ENCODE measurements around the gene PARP1.
A peak's percentile ranks its signal among the peaks of the same experiment; 100 is the strongest.
"Not testable (repeated sequence)": the region's sequence is repeated elsewhere in the genome, so short reads cannot be mapped to it uniquely, and the experiment has no call there.

Gene PARP1

GRCh38 chr1:226407497-226408284 is at the start of gene PARP1:
PARP1 (minus strand) TSS chr1:226408093; CDS start chr1:226407929, 164 bp downstream.
- DNase-seq (ENCODE audit: low read depth, low spot score) = peak; percentile 62

DNA sequence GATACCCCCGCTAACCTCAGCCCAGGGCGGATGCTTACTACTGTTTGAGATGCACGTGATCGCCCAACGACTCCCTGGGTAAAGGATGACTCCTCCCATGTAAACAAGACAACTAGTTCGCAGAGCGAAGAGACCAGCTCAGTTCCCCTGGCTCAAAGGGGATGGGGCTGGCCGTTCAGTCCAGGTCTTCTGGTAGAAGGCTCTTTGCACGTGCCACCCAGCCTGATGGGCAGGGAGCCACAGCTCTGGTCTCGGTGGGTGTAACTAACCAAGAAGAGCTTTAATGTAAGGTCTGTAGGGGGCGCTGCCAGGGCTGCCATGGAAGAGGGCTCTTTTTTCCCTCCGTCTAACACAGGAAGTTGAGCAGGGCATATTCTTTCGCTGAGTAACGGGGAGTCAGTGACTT is 49.4 kb upstream of the PARP1 start:
- DNase-seq (ENCODE audit: low read depth, low spot score) = no peak

DNA sequence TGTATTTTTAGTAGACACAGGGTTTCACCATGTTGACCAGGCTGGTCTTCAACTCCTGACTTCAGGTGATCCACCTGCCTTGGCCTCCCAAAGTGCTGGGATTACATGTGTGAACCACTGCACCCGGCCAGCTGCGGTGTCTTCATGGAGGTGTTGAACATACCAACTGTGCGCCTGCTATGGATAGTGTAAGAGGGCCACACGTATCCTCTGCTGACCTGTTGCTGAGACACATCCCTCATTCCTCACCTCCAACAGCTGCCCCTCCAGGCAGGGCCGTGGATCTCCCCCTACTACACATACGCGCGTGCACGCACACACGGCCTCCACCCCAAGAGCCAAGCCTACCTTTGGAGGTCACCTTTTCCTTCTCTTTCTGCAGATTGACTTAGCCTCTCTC is 48.0 kb upstream of the PARP1 start:
- no peak for DNase-seq (ENCODE audit: low read depth, low spot score)

DNA sequence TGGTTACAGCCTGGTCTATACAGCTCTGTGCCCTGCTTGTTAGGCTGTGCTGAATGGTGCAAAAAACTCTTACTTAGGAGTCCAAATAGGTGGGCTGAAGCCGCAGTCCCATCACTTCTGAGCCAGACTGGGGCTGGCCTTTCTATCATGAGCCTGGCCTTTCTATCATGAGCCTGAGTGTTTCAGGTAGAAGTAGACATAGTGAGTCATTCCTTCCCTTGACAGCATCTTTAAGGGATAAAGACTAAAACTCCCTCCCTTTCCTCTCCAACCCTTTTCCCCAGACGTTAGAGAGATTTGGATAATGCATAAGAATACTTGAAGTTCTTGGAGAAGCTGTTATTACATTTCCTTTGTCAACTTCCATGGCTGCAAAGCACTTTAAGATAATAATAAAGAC is 46.5 kb upstream of the PARP1 start:
- DNase-seq (ENCODE audit: low read depth, low spot score) = no peak

GRCh38 chr1:226453015-226453704 is 45.3 kb upstream of the PARP1 start:
- no peak for DNase-seq (ENCODE audit: low read depth, low spot score)

GRCh38 chr1:226450688-226451087 is 42.8 kb upstream of the PARP1 start:
- DNase-seq (ENCODE audit: low read depth, low spot score) = no peak

DNA sequence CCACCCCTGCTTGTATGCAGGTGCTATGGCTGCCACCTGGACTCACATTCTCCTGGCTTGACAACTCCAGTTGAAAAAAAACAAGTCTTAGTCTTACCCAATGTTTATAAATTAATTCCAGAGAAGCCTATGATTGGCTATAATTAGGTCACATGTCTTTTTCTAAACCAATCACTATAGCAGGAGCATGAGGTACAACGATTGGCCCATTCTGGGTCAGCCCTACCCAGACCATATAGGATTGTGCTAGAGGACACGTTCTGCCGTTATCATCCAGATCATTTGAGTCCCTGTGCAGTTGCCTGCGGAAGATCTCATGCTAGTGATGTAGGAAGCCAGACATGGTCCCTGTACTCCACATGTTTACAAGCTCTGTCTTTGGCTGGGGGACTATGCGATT is 41.9 kb upstream of the PARP1 start:
- DNase-seq (ENCODE audit: low read depth, low spot score) = no peak

DNA sequence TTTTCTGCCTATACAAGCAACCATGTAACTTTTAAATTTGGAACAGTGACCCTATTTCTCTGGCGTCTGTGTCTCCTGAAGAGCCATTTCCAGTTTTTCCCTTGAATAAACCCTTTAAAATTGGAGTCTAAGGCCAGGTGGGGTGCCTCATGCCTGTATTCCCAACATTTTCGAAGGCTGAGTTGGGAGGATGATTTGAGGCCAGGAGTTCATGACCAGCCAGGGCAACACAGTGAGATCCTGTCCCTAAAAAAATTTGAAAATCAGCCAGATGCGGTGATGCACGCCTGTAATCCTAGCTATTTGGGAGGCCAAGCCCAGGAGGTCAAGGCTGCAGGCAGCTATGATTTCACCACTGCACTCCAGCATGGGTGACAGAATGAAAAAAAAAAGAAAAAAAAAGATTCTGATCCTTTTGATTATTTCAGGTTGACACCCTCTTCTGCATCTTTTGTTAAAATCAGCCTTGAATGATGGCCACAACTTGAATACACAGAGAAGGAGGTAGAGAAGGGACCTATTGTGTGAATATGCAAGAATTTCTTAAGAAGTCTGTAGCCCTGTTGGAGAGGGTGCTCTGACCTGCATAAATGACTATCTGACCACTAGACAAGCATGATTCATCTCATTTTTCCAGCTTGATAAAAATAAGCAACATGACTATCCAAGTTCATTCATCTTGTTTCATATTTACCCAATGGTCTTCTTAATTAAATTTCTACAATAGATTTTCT is 40.2 kb upstream of the PARP1 start:
- no peak for DNase-seq (ENCODE audit: low read depth, low spot score)

- DNase-seq (ENCODE audit: low read depth, low spot score) = no peak
These were observed 38.2 kb upstream of the PARP1 start for GRCh38 chr1:226446094-226446493.

DNA sequence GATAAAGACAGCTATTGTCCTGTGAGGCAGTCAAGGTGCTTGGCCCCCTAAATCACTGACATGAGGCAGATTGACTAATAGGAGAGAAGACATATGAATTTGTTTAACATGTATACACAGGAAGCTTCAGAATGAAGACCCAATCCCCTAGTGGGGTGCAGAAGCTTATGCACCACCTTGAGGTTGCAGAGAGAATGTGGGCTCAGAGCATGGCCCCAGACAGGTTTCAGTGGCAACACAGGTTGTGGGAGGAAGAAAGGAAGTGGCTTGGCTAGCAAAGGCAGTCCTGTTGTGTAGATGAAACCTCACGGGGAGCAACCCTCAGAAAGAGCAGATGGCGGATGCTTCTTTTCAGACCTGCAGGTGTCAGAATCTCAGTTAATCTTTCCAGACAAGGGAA is 37.0 kb upstream of the PARP1 start:
- DNase-seq (ENCODE audit: low read depth, low spot score) = no peak

DNA sequence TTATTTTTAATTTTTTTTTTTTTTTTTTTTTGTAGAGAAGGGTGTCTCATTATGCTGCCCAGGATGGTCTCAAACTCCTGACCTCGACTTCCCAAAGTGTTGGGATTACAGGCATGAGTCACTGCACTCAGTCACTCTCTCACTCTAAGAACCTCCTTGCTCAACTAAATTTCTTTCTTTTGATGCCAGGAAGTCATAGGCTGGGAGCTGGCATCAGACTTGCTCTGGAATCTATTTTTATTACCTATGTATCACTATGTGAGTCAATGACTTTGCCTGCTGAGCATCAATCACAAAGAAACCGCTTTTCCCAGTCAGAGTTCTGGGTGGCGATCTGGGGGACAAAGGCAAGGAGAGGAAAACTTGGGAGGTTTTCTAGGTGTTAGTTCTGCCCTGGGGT is 35.5 kb upstream of the PARP1 start:
- no peak for DNase-seq (ENCODE audit: low read depth, low spot score)

- no peak for DNase-seq (ENCODE audit: low read depth, low spot score)
These were observed 35.1 kb upstream of the PARP1 start for GRCh38 chr1:226443033-226443432.

DNA sequence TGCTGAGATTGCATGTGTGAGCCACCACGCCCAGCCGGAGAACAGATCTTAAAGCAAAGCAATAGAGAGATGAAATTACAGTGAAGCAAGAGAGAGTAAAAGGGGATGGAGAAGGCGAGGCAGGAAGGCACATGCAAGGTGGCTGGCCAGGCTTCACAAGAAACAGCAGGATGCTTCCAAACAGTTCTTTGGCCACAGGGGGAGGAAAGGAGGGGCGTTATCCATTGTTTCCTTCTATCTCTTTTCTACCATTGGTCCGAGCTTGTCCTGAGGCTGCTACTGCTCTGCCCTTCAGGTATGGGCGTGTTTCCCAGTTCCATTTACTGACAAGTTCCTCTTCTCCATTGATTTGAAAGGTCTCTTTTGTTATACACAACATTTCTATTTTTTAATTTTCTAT is 33.7 kb upstream of the PARP1 start:
- DNase-seq (ENCODE audit: low read depth, low spot score) = no peak

- DNase-seq (ENCODE audit: low read depth, low spot score) = no peak
These were observed 32.6 kb upstream of the PARP1 start for GRCh38 chr1:226440512-226440911.

GRCh38 chr1:226438007-226438406 is 30.1 kb upstream of the PARP1 start:
- DNase-seq (ENCODE audit: low read depth, low spot score) = no peak

DNA sequence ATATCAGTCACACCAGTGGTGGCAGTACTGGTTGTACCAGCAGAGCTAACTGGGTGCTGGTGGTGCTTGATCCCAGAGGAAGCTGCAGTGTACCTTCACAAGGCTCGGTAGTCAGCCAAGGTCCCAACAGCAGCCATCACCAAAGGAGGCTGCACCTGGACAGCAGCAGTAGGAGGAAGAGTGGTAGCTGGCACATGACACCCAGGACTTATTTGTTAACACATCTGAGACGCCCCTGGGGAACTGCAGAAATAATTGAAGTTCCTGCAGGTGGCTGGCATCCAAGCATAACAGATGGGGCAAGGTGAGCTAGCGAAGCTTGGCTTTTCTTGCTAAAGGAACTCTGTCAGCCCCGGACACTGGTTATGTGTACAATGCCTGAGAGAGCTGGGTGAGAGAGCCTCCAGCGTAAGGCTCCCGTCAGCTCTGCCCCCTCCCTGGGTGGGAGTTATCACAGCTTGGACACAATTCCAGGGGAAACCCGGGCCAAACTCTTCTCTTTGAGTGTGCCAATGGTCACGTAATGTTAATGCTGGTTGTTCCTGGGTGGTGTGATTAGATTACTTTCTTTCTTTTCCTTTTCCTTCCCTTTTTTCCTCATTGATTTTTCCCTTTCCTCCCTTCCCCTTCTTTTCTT is 29.1 kb upstream of the PARP1 start:
- DNase-seq (ENCODE audit: low read depth, low spot score) = no peak

DNA sequence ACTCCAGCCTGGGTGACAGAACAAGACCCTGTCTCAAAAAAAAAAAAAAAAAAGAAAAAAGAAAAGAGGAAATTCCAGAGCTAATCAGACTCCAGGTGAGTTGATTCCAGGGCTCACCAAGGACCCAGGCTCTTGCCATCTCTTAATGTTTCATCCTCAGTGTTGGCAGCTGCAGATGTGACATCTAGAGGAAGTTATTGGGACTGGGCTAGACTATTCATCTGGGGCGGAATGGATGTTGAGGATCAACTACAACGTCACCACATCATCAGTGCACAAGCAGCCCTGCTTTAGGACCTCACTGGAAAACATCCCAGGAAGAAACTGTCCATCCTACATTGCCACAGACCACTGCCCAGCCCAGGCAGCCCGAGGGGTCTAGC is 28.6 kb upstream of the PARP1 start:
- no peak for DNase-seq (ENCODE audit: low read depth, low spot score)

DNA sequence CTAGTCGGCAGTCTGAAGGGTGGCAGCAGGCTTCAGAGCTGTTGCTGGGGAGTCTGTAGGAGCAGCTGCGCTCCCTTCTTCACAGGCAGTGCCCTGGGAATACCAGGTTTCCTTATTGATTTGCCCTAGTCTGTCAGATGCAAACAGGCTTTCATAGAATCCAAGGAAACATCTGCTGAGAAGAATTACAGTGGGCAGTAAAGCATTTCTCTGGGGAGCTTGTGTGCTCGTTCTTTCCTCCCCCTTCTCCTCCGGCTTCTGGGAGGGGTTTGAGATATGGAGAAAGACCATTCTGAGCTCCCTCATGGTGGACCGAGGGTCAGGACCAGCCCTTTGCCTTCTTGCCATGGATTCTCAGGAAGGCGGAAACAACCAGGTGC is 25.4 kb upstream of the PARP1 start:
- no peak for DNase-seq (ENCODE audit: low read depth, low spot score)

DNA sequence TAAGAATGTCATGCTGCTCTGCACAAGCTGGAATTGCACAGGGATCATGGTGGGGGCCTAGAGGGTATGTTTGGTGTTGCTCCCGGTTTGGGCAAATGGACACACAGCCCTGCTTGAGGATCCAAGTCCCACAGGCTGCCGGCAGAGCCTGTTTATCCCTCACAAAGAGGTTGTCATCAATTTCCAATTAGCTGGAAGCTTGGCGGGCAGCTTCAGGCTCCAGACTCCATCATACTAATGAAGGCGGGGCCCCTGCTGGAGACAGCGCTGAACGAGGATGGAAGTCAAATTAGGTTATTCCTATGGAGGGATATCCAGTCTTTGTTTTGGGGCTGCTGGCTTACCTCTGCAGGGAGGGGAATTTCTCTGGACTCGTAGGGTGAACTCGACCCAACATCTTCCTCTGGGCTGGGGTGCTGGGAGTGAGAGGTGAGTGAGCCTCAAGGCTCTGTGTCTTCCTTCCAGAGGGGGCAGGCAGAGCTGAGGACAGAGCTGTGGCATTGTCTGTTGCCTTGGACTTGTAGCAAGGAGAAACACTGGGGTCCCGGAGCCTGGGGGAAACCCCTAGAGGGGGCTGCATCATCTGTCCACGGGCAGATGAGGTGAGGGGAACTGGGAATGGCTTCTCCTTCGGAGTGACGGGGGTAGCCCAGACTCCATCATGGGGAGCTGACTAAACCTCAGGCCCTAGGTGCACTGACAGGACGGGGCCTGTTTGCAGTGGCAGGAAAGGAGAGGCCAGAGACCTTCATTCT is 24.9 kb upstream of the PARP1 start:
- DNase-seq (ENCODE audit: low read depth, low spot score) = no peak

GRCh38 chr1:226431898-226432297 is 24.0 kb upstream of the PARP1 start:
- DNase-seq (ENCODE audit: low read depth, low spot score) = not testable (repeated sequence)
